Measurements from ENCODE around the gene GNS. TPM values are rescaled to one million over a fixed set of nuclear protein-coding genes. Genes with fewer than 3 reads are reported as not detected.

GNS gene
- total RNA-seq, 2 experiments from 2014 or later, result 8.7 to 10.0 TPM

- Mint-ChIP-seq H3K27me3 (peaks cover 19% of the 10 kb centered on the region), H3K36me3 (ENCODE audit: low read depth) (no peaks in the 10 kb centered on the region), H3K4me1 (ENCODE audit: low read depth) (no peaks in the 10 kb centered on the region), H3K27ac (no peak overlapping the region), H3K9me3 (no peaks in the 10 kb centered on the region), H3K4me3 (no peak overlapping the region)
- POLR2A ChIA-PET, result interaction anchor here (0.7 to 1.1 kb wide), 2 partner anchors 16 to 135 kb away, joined by 3 to 5 read pairs; no protein-coding TSS in a partner anchor
- no peak overlapping the region for H3K27ac ChIP-seq (ENCODE audit: low read depth in 1 of 2, low read length in 2 of 2)
- peak; percentile 93 for ATAC-seq (ENCODE audit: poor library complexity)
- peaks cover 0 to 8% of the 10 kb centered on the region in 2 experiments for H3K27me3 ChIP-seq (ENCODE audit: control insufficient read depth in 1 of 2, insufficient read depth in 2 of 2, low read length in 2 of 2)
- H3K9me3 ChIP-seq (ENCODE audit: control insufficient read depth in 1 of 2, insufficient read depth in 1 of 2, low read length in 2 of 2), result no peaks in the 10 kb centered on the region
- no peaks in the 10 kb centered on the region for H3K4me1 ChIP-seq (ENCODE audit: insufficient read depth, low read length)
- peak; percentile 5 to 86 (median 44) for DNase-seq
- intact Hi-C loops (cut with DNase I, micrococcal nuclease), result no loop called here
- H3K4me3 ChIP-seq (ENCODE audit: low read length), result no peak overlapping the region
- TF ChIP-seq CTCF (IDR thresholded peaks at IDR 0.05), result peak; percentile 96
- H3K36me3 ChIP-seq (ENCODE audit: insufficient read depth, low read length), result no peaks in the 10 kb centered on the region
- CTCF ChIA-PET, result interaction anchor here (0.5 to 1.8 kb wide), 9 partner anchors 10 to 252 kb away, joined by 3 to 9 read pairs (median 4); no protein-coding TSS in a partner anchor
Observed at GRCh38 chr12:64796205-64796845, 37.1 kb upstream of the GNS start.

GRCh38 chr12:64794305-64794704 is 35.1 kb upstream of the GNS start:
- H3K27ac Mint-ChIP-seq, result no peak overlapping the region
- POLR2A ChIA-PET, result no interaction called here

GRCh38 chr12:64793610-64794009 is 34.4 kb upstream of the GNS start:
- Mint-ChIP-seq H3K27me3 (no peaks in the 10 kb centered on the region), H3K9me3 (no peaks in the 10 kb centered on the region), H3K27ac (no peak overlapping the region), H3K4me1 (ENCODE audit: low read depth) (no peaks in the 10 kb centered on the region), H3K36me3 (ENCODE audit: low read depth) (no peaks in the 10 kb centered on the region), H3K4me3 (no peak overlapping the region)
- Histone ChIP-seq H3K4me3 (ENCODE audit: low read length) (no peak overlapping the region), H3K4me1 (ENCODE audit: insufficient read depth, low read length) (no peaks in the 10 kb centered on the region), H3K36me3 (ENCODE audit: insufficient read depth, low read length) (no peaks in the 10 kb centered on the region), H3K9me3 (ENCODE audit: control insufficient read depth in 1 of 2, insufficient read depth in 1 of 2, low read length in 2 of 2) (no peaks in the 10 kb centered on the region), H3K27me3 (ENCODE audit: control insufficient read depth in 1 of 2, insufficient read depth in 2 of 2, low read length in 2 of 2) (no peaks in the 10 kb centered on the region), H3K27ac (ENCODE audit: low read depth in 1 of 2, low read length in 2 of 2) (no peak overlapping the region)
- ChIA-PET CTCF (no interaction called here), POLR2A (no interaction called here)
- TF ChIP-seq CTCF (IDR thresholded peaks at IDR 0.05), result no peak
- DNase-seq (no peak), ATAC-seq (ENCODE audit: poor library complexity) (no peak)
- intact Hi-C loops (cut with DNase I, micrococcal nuclease), result no loop called here

More at GRCh38 chr12:64794305-64794704, 35.1 kb upstream of the GNS start:
- Mint-ChIP-seq H3K9me3 (no peaks in the 10 kb centered on the region), H3K4me1 (ENCODE audit: low read depth) (no peaks in the 10 kb centered on the region), H3K27me3 (peaks cover under 1% of the 10 kb centered on the region), H3K4me3 (no peak overlapping the region), H3K36me3 (ENCODE audit: low read depth) (no peaks in the 10 kb centered on the region)
- H3K4me1 ChIP-seq (ENCODE audit: insufficient read depth, low read length), result no peaks in the 10 kb centered on the region
- no peak for DNase-seq
- H3K4me3 ChIP-seq (ENCODE audit: low read length), result no peak overlapping the region
- no peaks in the 10 kb centered on the region for H3K27me3 ChIP-seq (ENCODE audit: control insufficient read depth in 1 of 2, insufficient read depth in 2 of 2, low read length in 2 of 2)
- ATAC-seq (ENCODE audit: poor library complexity), result no peak
- no peak for TF ChIP-seq CTCF (IDR thresholded peaks at IDR 0.05)
- H3K9me3 ChIP-seq (ENCODE audit: control insufficient read depth in 1 of 2, insufficient read depth in 1 of 2, low read length in 2 of 2), result no peaks in the 10 kb centered on the region
- CTCF ChIA-PET, result no interaction called here
- H3K27ac ChIP-seq (ENCODE audit: low read depth in 1 of 2, low read length in 2 of 2), result no peak overlapping the region
- H3K36me3 ChIP-seq (ENCODE audit: insufficient read depth, low read length), result no peaks in the 10 kb centered on the region
- intact Hi-C loops (cut with DNase I, micrococcal nuclease), result no loop called here

Data from CD4-positive, alpha-beta T cell (primary cell).